GM18508 (cell line): ENCODE results near the gene RYR2.
A peak's percentile ranks its signal among the peaks of the same experiment; 100 is the strongest.

Experiments used
- ATAC-seq: cut with Tn5 transposase; IDR thresholded peaks from one replicate; pipeline ENCODE4 v1.9.1; 2021; ENCODE audit warnings: moderate number of reproducible peaks; ENCODE audit not compliant: insufficient read depth, unreplicated experiment

The RYR2 gene

GRCh38 chr1:237500566-237500965 is 458.6 kb downstream of the RYR2 start:
- no peak for ATAC-seq

- no peak for ATAC-seq
Measured at GRCh38 chr1:237503292-237503691, 461.3 kb downstream of the RYR2 start.

GRCh38 chr1:237507005-237507404 is 465.0 kb downstream of the RYR2 start:
- peak; percentile 95 for ATAC-seq

- ATAC-seq: no peak
Measured at GRCh38 chr1:237509748-237510147, 467.8 kb downstream of the RYR2 start.

- no peak for ATAC-seq
Measured at GRCh38 chr1:237525102-237525501, 483.1 kb downstream of the RYR2 start.

- ATAC-seq: no peak
Measured at GRCh38 chr1:237527761-237528160, 485.8 kb downstream of the RYR2 start.

- no peak for ATAC-seq
Measured at GRCh38 chr1:237528545-237528944, 486.6 kb downstream of the RYR2 start.

GRCh38 chr1:237539055-237539454 is 497.1 kb downstream of the RYR2 start:
- no peak for ATAC-seq

GRCh38 chr1:237542525-237543418 is 500.8 kb downstream of the RYR2 start:
- ATAC-seq: no peak

- no peak for ATAC-seq
Measured at GRCh38 chr1:237553078-237553477, 511.1 kb downstream of the RYR2 start.

GRCh38 chr1:237556911-237557310 is 514.9 kb downstream of the RYR2 start:
- ATAC-seq: no peak

- peak; percentile 83 for ATAC-seq
Measured at GRCh38 chr1:237562242-237562823, 520.3 kb downstream of the RYR2 start.

- no peak for ATAC-seq
Measured at GRCh38 chr1:237565236-237565635, 523.3 kb downstream of the RYR2 start.

- no peak for ATAC-seq
Measured at GRCh38 chr1:237566581-237566980, 524.6 kb downstream of the RYR2 start.

- ATAC-seq: no peak
Measured at GRCh38 chr1:237568955-237569354, 527.0 kb downstream of the RYR2 start.

- ATAC-seq: no peak
Measured at GRCh38 chr1:237570530-237570929, 528.5 kb downstream of the RYR2 start.

GRCh38 chr1:237574536-237574935 is 532.6 kb downstream of the RYR2 start:
- ATAC-seq: no peak

GRCh38 chr1:237578540-237578939 is 536.6 kb downstream of the RYR2 start:
- no peak for ATAC-seq

GRCh38 chr1:237580726-237581125 is 538.7 kb downstream of the RYR2 start:
- ATAC-seq: no peak

- ATAC-seq: no peak
Measured at GRCh38 chr1:237583270-237583669, 541.3 kb downstream of the RYR2 start.

- ATAC-seq: no peak
Measured at GRCh38 chr1:237583756-237584155, 541.8 kb downstream of the RYR2 start.

GRCh38 chr1:237590386-237590785 is 548.4 kb downstream of the RYR2 start:
- no peak for ATAC-seq
